ENCODE measurements around the gene ATXN2. TPM values are rescaled to one million over a fixed set of nuclear protein-coding genes. Genes with fewer than 3 reads are reported as not detected.

The ATXN2 gene
- total RNA-seq, 4 donors from 2014 or later: 20.3 to 42.9 (median 25.9) TPM

DNA sequence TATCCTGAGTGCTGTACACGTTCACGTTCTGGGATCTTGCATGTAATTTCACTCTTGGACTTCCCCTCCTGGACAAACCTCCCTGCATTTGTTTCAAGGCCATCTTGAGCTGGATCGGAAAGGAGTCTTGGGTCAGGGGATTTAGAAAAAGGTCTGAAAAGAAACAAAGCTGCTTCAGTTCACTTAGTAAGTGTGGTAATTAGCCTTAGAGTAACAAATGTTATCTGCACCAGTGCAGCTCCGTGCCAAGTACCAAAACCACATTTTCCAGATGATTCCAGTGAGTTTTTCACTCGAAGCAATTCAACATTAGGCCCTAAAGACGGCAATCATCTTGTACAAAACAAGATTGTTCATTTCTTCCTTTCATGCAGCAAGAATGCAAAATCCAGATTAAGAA, 39.4 kb upstream of the ATXN2 start:
- WGBS, 2 donors: 56 to 77% methylated on average over 6 of the region's 6 CpGs
- no peak overlapping the region for H3K4me3 ChIP-seq (ENCODE audit: low read depth, poor library complexity, severe bottlenecking)
- intact Hi-C loops (cut with DNase I; ENCODE audit: low total_unique reads): no loop called here
- no peak for DNase-seq (ENCODE audit: low spot score in 2 of 2)
- TF ChIP-seq, protein P1, sequence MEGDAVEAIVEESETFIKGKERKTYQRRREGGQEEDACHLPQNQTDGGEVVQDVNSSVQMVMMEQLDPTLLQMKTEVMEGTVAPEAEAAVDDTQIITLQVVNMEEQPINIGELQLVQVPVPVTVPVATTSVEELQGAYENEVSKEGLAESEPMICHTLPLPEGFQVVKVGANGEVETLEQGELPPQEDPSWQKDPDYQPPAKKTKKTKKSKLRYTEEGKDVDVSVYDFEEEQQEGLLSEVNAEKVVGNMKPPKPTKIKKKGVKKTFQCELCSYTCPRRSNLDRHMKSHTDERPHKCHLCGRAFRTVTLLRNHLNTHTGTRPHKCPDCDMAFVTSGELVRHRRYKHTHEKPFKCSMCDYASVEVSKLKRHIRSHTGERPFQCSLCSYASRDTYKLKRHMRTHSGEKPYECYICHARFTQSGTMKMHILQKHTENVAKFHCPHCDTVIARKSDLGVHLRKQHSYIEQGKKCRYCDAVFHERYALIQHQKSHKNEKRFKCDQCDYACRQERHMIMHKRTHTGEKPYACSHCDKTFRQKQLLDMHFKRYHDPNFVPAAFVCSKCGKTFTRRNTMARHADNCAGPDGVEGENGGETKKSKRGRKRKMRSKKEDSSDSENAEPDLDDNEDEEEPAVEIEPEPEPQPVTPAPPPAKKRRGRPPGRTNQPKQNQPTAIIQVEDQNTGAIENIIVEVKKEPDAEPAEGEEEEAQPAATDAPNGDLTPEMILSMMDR (IDR thresholded peaks at IDR 0.05): no peak
- no peak for TF ChIP-seq POLR2A (IDR thresholded peaks at IDR 0.05)

DNA sequence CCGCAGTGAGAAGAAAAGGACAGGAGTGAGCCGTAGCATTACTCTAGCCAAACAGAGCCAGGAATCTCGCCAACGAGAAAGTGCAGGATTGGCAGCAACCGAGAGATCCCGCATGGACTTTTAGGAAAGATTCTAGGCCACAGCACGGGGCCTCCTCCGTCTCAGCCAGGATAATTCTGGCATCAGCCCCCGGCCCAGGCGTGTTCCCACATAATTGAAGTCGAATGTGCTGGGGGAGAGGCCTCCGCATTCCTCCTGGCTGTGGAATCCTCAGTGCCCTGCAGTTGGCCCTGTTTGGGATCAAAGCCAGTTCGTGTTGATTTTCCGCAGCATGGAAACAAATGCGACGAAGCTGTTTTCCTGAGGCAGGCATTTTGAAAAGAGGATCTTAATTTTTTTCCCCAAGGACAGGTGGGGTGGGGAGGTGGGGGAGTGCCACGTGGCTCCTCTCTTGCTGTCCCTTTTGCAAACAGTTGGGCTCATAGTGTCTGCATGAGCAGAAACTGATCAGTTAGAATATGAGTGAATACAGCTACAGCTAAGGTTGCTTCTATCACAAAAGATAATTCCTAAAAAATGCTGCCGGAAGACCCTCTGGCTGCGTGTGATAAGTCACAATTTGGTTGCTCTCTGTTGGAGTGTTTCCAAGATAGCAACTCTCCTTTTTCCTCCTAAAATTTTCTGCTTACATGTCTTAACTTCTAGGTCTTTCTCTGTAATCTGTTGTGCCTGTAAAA, 37.3 kb upstream of the ATXN2 start:
- no peak overlapping the region for H3K4me3 ChIP-seq (ENCODE audit: low read depth, poor library complexity, severe bottlenecking)
- intact Hi-C loops (cut with DNase I; ENCODE audit: low total_unique reads): no loop called here
- 11 to 13% methylated on average over 19 of the region's 19 CpGs for WGBS, 2 donors
- TF ChIP-seq, protein P1 (IDR thresholded peaks at IDR 0.05): no peak
- no peak for TF ChIP-seq POLR2A (IDR thresholded peaks at IDR 0.05)
- peak; percentile 53 to 91 for DNase-seq (ENCODE audit: low spot score in 2 of 2)

DNA sequence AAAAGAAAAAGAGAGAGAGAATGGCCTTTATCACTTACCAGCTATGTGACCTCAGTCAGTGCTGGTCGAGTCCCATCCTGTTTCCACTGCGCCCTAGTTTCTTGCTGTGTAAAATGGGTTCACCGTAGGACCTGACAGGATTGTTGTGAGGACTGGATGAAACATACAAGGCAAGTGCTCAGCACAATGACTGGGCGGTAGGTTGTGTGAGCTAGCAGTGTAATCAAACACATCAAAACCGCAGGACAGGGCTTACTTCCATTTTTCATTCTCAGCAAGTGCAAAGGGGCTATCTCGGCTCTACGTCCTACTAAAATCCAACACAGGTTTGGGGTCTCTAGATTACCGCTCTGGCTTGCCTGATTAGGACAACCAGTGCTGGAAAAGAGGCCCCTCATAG, 36.4 kb upstream of the ATXN2 start:
- H3K4me3 ChIP-seq (ENCODE audit: low read depth, poor library complexity, severe bottlenecking): no peak overlapping the region
- no peak for TF ChIP-seq POLR2A (IDR thresholded peaks at IDR 0.05)
- TF ChIP-seq, protein P1 (IDR thresholded peaks at IDR 0.05): no peak
- intact Hi-C loops (cut with DNase I; ENCODE audit: low total_unique reads): no loop called here
- WGBS, 2 donors: 83 to 84% methylated on average over 8 of the region's 8 CpGs
- no peak for DNase-seq (ENCODE audit: low spot score in 2 of 2)

DNA sequence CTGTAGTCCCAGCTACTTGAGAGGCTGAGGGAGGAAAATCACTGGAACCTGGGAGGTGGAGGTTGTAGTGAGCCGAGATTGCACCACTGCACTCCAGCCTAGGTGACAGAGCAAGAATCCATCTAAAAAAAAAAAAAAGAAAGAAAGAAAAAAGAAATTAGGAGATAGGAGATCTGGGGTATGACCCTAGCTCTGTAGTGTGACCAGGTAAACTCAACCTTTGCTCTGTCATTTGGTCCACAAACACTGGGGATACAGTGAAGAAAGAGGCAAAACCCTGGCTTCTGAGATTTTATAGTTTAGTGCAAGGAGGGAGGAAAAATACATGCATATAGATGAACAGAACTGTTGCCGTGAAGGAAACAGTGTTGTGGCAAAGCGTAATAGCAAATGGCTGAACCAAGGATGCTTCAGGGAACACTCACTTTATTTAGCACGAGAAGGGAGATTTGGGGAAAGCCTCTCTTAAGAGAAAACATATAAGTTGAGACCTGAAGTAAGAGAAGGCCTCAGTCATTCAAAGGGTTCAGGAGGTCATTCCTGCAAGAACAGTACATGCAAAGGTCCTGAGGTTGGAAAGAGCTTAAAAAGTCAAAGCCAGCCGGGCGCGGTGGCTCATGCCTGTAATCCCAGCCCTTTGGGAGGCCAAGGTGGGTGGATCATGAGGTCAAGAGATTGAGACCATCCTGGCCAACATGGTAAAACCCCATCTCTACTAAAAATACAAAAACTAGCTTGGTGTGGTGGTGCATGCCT, 29.6 kb upstream of the ATXN2 start:
- 87 to 96% methylated on average over 7 of the region's 7 CpGs for WGBS, 2 donors

DNA sequence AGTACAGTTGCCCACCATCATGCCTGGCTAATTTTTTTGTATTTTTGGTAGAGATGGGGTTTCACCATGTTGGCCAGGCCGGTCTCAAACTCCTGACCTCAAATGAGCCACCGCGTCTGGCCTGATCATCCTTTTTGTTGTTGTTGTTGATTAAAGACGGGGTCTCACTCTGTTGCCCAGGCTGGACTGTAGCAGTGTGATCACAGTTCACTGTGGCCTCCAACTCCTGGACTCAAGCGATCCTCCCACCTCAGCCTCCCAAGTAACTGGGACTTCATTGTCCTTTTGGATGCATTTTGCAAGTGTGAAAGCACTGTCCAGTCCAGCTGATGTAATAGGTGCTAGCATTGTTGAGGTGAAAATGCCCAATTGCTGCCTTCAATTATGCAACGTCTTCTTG, 27.1 kb upstream of the ATXN2 start:
- intact Hi-C loops (cut with DNase I; ENCODE audit: low total_unique reads): no loop called here
- TF ChIP-seq, protein P1 (IDR thresholded peaks at IDR 0.05): no peak
- TF ChIP-seq POLR2A (IDR thresholded peaks at IDR 0.05): no peak
- WGBS, 2 donors: 97 to 98% methylated on average over 6 of the region's 6 CpGs
- H3K4me3 ChIP-seq (ENCODE audit: low read depth, poor library complexity, severe bottlenecking): no peak overlapping the region
- DNase-seq (ENCODE audit: low spot score in 2 of 2): no peak

More for the DNA sequence above, 29.6 kb upstream of the ATXN2 start:
- intact Hi-C loops (cut with DNase I; ENCODE audit: low total_unique reads): no loop called here
- no peak for DNase-seq (ENCODE audit: low spot score in 2 of 2)
- no peak for TF ChIP-seq POLR2A (IDR thresholded peaks at IDR 0.05)
- TF ChIP-seq, protein P1 (IDR thresholded peaks at IDR 0.05): no peak
- no peak overlapping the region for H3K4me3 ChIP-seq (ENCODE audit: low read depth, poor library complexity, severe bottlenecking)
